ENCODE data around the gene HSD11B1L.

The HSD11B1L gene

DNA sequence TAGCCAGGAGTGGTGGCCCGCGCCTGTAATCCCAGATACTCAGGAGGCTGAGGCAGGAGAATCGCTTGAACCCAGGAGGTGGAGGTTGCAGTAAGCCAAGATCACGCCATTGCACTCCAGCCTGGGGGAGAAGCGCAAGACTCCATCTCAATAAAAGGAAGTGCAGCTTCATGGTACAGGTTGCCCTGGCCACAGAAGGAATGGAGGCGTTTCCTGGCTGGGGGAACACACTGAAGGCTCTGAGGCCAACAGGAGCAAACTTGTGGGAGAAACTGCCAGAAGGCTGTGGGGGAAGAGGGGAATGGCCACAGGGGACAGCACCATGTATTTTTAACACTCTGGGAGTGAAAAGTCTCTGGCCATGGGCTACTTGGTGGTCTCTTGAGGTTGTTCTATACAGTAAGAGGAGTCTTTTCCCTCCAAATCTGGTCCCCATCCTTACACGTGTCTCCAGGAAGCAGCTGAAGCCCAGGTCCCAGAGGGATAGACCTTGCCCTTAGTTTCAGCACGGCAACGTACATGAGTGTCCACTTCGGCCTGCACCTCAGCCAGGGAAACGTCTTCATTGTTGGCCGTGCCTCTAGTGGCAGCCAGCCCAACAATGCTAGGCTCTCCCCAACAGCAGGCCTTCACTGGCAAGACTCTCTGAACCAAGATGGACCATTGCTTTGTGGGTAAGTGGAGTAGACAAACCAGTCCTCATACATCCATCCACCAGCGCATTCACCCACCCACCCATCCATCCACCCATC lies 7.9 kb upstream of the HSD11B1L start:
- no peak for ATAC-seq (replicated peaks; ENCODE audit: extremely low read depth, poor library complexity, severe bottlenecking)
- no peaks in the 10 kb centered on the region for H3K9me3 Mint-ChIP-seq
- no peak for DNase-seq (ENCODE audit: low spot score in 2 of 2)
- H3K27ac Mint-ChIP-seq (ENCODE audit: low read depth): no peak overlapping the region
- peaks cover 23% of the 10 kb centered on the region for H3K36me3 Mint-ChIP-seq (ENCODE audit: insufficient read depth)
- no peaks in the 10 kb centered on the region for H3K4me1 Mint-ChIP-seq
- no peaks in the 10 kb centered on the region for H3K27me3 Mint-ChIP-seq
- H3K4me3 Mint-ChIP-seq: no peak overlapping the region

GRCh38 chr19:5673752-5674151 lies 7.1 kb upstream of the HSD11B1L start:
- DNase-seq (ENCODE audit: low spot score in 2 of 2): no peak
- H3K9me3 Mint-ChIP-seq: no peaks in the 10 kb centered on the region
- ATAC-seq (replicated peaks; ENCODE audit: extremely low read depth, poor library complexity, severe bottlenecking): no peak
- no peaks in the 10 kb centered on the region for H3K27me3 Mint-ChIP-seq
- H3K36me3 Mint-ChIP-seq (ENCODE audit: insufficient read depth): peaks cover 21% of the 10 kb centered on the region
- H3K27ac Mint-ChIP-seq (ENCODE audit: low read depth): peak overlapping the region; percentile 19
- no peak overlapping the region for H3K4me3 Mint-ChIP-seq
- no peaks in the 10 kb centered on the region for H3K4me1 Mint-ChIP-seq

DNA sequence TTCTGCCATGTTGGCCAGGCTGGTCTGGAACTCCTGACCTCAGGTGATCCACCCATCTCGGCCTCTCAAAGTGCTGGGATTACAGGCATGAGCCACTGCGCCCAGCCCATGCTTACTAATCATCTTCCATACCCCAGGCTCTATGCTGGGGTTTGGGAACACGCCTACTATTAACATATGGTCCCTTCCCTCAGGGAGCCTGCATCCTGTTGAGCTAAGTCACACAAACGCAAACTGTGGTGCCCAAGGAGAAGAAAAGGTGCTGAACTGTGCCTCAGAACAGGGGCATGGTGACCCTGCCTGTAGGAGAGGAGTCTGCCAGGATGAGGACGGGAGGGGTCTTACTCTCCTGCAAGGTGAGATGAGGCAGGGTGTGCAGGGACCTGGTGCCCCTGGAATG lies 6.1 kb upstream of the HSD11B1L start:
- DNase-seq (ENCODE audit: low spot score in 2 of 2) (no peak), ATAC-seq (replicated peaks; ENCODE audit: extremely low read depth, poor library complexity, severe bottlenecking) (no peak)
- no peak overlapping the region for H3K4me3 Mint-ChIP-seq
- H3K36me3 Mint-ChIP-seq (ENCODE audit: insufficient read depth): peaks cover 17% of the 10 kb centered on the region
- H3K27ac Mint-ChIP-seq (ENCODE audit: low read depth): no peak overlapping the region
- peaks cover 8% of the 10 kb centered on the region for H3K4me1 Mint-ChIP-seq
- H3K27me3 Mint-ChIP-seq: no peaks in the 10 kb centered on the region
- no peaks in the 10 kb centered on the region for H3K9me3 Mint-ChIP-seq

DNA sequence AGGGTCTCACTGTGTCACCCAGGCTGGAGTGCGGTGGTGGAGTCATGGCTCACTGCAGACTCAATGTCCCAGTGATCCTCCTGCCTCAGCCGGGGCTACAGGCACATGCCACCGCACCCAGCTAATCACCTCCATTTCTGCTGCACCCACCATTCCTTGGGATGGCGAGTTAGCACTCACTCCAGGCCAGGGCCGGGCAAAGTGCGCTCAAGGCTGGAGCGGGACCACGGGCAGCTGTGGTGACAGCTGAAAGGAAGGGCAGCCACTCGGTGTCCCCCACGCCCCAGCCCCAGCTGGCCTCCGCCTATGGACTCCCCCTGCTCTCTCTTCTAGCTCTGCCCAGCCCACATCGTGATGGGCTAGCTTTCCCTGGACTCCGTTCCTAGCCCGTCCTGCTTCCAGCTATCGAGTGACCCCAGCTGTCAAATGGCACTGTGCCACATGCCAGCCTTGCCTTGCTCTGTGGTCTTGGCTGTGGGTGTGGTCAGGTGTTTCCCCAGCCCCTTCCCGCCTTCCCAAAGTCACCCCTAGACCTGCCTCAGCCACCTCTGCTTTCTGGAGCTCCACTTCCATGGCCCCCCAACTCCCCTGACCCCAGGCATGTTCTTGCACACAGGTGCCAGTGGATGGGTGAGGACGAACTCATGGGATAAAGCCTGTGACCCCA lies 4.6 kb upstream of the HSD11B1L start:
- Mint-ChIP-seq H3K27ac (ENCODE audit: low read depth) (peak overlapping the region; percentile 78), H3K9me3 (no peaks in the 10 kb centered on the region), H3K36me3 (ENCODE audit: insufficient read depth) (peaks cover 16% of the 10 kb centered on the region), H3K4me3 (no peak overlapping the region), H3K4me1 (peaks cover 20% of the 10 kb centered on the region), H3K27me3 (no peaks in the 10 kb centered on the region)
- DNase-seq (ENCODE audit: low spot score in 2 of 2) (no peak), ATAC-seq (replicated peaks; ENCODE audit: extremely low read depth, poor library complexity, severe bottlenecking) (no peak)

GRCh38 chr19:5676772-5677105 lies 4.1 kb upstream of the HSD11B1L start:
- peak overlapping the region; percentile 78 for H3K27ac Mint-ChIP-seq (ENCODE audit: low read depth)

GRCh38 chr19:5677136-5677535 lies 3.7 kb upstream of the HSD11B1L start:
- no peak overlapping the region for H3K4me3 Mint-ChIP-seq
- H3K27ac Mint-ChIP-seq (ENCODE audit: low read depth): no peak overlapping the region
- H3K9me3 Mint-ChIP-seq: no peaks in the 10 kb centered on the region
- H3K27me3 Mint-ChIP-seq: no peaks in the 10 kb centered on the region
- H3K36me3 Mint-ChIP-seq (ENCODE audit: insufficient read depth): peaks cover 18% of the 10 kb centered on the region
- DNase-seq (ENCODE audit: low spot score in 2 of 2): no peak
- ATAC-seq (replicated peaks; ENCODE audit: extremely low read depth, poor library complexity, severe bottlenecking): no peak
- peaks cover 29% of the 10 kb centered on the region for H3K4me1 Mint-ChIP-seq

More at GRCh38 chr19:5676772-5677105, 4.1 kb upstream of the HSD11B1L start:
- ATAC-seq (replicated peaks; ENCODE audit: extremely low read depth, poor library complexity, severe bottlenecking) (no peak), DNase-seq (ENCODE audit: low spot score in 2 of 2) (no peak)
- Mint-ChIP-seq H3K4me1 (peaks cover 25% of the 10 kb centered on the region), H3K27me3 (no peaks in the 10 kb centered on the region), H3K9me3 (no peaks in the 10 kb centered on the region), H3K36me3 (ENCODE audit: insufficient read depth) (peaks cover 18% of the 10 kb centered on the region), H3K4me3 (no peak overlapping the region)

DNA sequence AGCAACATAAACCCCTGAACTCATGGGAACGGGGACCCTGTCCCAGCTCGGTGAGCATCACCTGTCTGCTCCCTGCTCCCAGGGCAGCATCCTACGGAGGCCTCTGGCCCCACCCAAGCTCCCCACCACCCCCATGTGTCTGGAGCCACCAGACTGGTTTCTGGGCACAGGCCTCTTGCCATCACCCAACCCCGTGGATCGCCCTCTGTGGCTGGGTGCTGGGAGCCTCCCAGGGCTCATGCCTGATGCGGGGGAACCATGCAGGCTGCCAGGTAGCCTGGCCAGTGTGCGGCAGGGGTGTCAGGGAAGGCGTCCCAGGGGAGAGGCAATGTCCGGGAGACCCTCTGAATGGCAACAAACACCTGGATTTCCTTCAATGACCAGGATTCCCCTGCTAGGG lies 3.2 kb upstream of the HSD11B1L start:
- Mint-ChIP-seq H3K27me3 (no peaks in the 10 kb centered on the region), H3K4me3 (no peak overlapping the region), H3K4me1 (peaks cover 29% of the 10 kb centered on the region)

DNA sequence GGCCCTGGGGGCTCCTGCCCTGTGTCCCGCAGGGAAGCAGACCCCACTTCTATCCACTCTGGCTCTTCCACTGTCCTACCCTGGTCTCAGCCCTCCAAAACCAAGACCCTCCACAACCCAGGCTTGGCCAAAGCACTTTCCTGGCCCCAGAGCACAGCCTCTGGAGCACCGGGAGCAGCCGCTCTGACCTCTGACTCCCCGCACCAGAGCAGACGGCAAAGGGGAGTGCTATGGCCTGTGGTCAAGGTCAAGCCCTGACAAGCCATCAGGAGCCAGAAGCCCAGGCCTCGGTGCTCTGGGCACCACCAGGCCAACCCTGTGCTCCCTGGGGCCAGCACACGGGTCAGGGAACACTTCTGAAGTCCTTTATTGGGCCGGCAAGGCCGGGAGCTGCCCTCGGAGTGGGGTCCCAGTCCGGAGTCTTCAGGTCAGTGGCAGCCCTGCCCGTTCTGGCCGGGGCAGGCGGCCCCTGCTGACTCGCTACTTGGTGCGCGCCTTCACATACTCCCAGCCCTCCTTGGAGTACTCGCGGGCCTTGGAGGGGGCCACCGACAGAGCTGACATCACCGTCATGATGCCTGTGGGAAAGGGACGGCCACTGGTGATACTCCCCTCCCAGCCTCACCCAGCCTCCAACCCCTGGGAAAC lies 2.6 kb upstream of the HSD11B1L start:
- DNase-seq (ENCODE audit: low spot score in 2 of 2) (no peak), ATAC-seq (replicated peaks; ENCODE audit: extremely low read depth, poor library complexity, severe bottlenecking) (no peak)
- Mint-ChIP-seq H3K9me3 (no peaks in the 10 kb centered on the region), H3K27ac (ENCODE audit: low read depth) (no peak overlapping the region), H3K4me1 (peaks cover 29% of the 10 kb centered on the region), H3K4me3 (no peak overlapping the region), H3K27me3 (no peaks in the 10 kb centered on the region), H3K36me3 (ENCODE audit: insufficient read depth) (peaks cover 17% of the 10 kb centered on the region)

More for the DNA sequence above, 3.2 kb upstream of the HSD11B1L start:
- no peak for ATAC-seq (replicated peaks; ENCODE audit: extremely low read depth, poor library complexity, severe bottlenecking)
- H3K9me3 Mint-ChIP-seq: no peaks in the 10 kb centered on the region
- DNase-seq (ENCODE audit: low spot score in 2 of 2): no peak
- peaks cover 18% of the 10 kb centered on the region for H3K36me3 Mint-ChIP-seq (ENCODE audit: insufficient read depth)
- no peak overlapping the region for H3K27ac Mint-ChIP-seq (ENCODE audit: low read depth)

GRCh38 chr19:5679289-5680083 lies 1.3 kb upstream of the HSD11B1L start:
- H3K27me3 Mint-ChIP-seq: no peaks in the 10 kb centered on the region
- H3K36me3 Mint-ChIP-seq (ENCODE audit: insufficient read depth): peaks cover 20% of the 10 kb centered on the region
- no peak for DNase-seq (ENCODE audit: low spot score in 2 of 2)
- peak overlapping the region; percentile 80 for H3K4me3 Mint-ChIP-seq
- no peaks in the 10 kb centered on the region for H3K9me3 Mint-ChIP-seq
- peak overlapping the region; percentile 96 for H3K27ac Mint-ChIP-seq (ENCODE audit: low read depth)
- H3K4me1 Mint-ChIP-seq: peaks cover 29% of the 10 kb centered on the region
- ATAC-seq (replicated peaks; ENCODE audit: extremely low read depth, poor library complexity, severe bottlenecking): no peak

DNA sequence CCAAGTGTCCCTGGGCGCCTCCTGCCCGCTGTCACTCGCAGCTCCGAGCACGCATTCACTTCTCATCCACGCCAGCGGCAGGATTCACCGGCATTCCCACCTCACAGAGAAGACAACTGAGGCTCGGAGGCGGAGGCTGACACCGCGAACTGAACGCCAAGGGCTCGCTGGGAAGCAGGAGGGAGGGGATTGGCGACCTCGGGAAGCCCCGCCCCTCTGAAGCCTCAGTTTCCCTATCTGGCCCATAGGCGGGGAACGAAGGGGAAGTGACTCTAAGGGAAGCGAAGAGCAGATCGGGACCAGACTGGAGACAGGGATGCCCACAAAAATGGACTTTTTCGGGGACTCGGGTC lies 767 bp upstream of the HSD11B1L start:
- DNase-seq (ENCODE audit: low spot score in 2 of 2) (no peak), ATAC-seq (replicated peaks; ENCODE audit: extremely low read depth, poor library complexity, severe bottlenecking) (no peak)
- peaks cover 20% of the 10 kb centered on the region for H3K36me3 Mint-ChIP-seq (ENCODE audit: insufficient read depth)
- H3K4me1 Mint-ChIP-seq: peaks cover 29% of the 10 kb centered on the region
- H3K4me3 Mint-ChIP-seq: peak overlapping the region; percentile 80
- peak overlapping the region; percentile 96 for H3K27ac Mint-ChIP-seq (ENCODE audit: low read depth)
- no peaks in the 10 kb centered on the region for H3K27me3 Mint-ChIP-seq
- no peaks in the 10 kb centered on the region for H3K9me3 Mint-ChIP-seq

DNA sequence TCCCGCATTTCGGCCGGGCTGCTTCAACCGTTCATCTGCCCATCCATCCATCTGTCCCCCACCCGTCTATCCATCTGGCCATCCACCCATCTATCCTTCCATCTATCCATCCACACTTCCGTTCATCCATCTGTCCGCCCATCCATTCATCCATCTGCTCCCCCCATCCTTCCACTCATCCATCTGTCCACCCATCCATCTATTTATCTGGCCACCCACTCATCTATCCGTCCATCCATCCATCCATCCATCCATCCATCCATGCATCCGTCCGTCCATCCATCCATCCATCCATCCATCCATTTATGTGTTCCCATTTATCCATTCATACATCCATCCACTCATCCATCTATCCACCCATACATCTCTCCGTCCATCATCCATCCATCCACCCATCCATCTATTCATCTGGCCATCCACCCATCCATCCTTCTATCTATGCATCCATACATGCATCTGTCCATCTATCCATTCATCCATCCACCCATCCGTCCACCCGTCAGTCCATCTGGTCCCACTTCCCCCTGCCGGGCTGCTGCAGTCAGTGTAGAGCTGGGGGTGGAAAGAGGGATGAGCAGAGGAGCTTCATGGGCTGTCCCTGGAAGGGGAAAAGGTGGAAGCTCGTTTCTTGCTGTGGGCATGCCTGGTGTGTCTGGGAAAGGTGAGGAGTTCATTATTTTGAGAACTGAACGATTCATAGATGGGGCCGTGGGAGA lies 722 bp downstream of the HSD11B1L start:
- no peaks in the 10 kb centered on the region for H3K9me3 Mint-ChIP-seq
- peak overlapping the region; percentile 96 for H3K27ac Mint-ChIP-seq (ENCODE audit: low read depth)
- peaks cover 20% of the 10 kb centered on the region for H3K36me3 Mint-ChIP-seq (ENCODE audit: insufficient read depth)
- DNase-seq (ENCODE audit: low spot score in 2 of 2) (no peak), ATAC-seq (replicated peaks; ENCODE audit: extremely low read depth, poor library complexity, severe bottlenecking) (no peak)
- peak overlapping the region; percentile 80 for H3K4me3 Mint-ChIP-seq
- H3K27me3 Mint-ChIP-seq: no peaks in the 10 kb centered on the region
- H3K4me1 Mint-ChIP-seq: peaks cover 29% of the 10 kb centered on the region

DNA sequence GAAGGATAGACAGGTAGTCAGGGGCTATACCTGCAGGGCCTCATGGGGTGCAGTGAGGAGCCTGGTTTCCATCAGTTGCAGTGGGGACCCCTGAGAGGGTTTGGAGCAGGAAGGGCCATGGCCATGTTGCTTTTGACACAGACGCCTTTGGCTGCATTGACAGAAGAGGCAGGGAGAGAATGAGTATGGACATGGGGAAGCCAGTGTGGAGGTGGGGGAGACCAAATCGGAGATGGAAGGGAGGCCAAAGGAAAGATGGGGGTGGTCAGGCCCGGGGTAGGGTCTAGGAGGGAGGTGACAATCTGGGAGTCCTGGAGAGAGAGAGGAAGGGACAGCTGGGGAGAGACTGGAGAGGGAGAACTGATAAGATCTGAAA lies 1.3 kb downstream of the HSD11B1L start:
- Mint-ChIP-seq H3K4me1 (peaks cover 29% of the 10 kb centered on the region), H3K27ac (ENCODE audit: low read depth) (peak overlapping the region; percentile 96), H3K36me3 (ENCODE audit: insufficient read depth) (peaks cover 20% of the 10 kb centered on the region), H3K4me3 (peak overlapping the region; percentile 80), H3K9me3 (no peaks in the 10 kb centered on the region), H3K27me3 (no peaks in the 10 kb centered on the region)
- no peak for DNase-seq (ENCODE audit: low spot score in 2 of 2)
- ATAC-seq (replicated peaks; ENCODE audit: extremely low read depth, poor library complexity, severe bottlenecking): no peak
